Thyroid gland (tissue), 4 donors: ENCODE results near the gene TMEM154.

Source experiments
- POLR2A ChIP-seq, 2 donors: fragments of 450-650 bp; IDR thresholded peaks; one replicate each; pipeline ENCODE4 v1.6.1; 2017; ENCODE audit warnings: antibody characterized with exemption in 2 of 2, mild to moderate bottlenecking in 2 of 2, moderate library complexity in 1 of 2
- TF ChIP-seq, protein P1 (sequence below), 6 experiments: fragments of 200-600 bp in 3 of 6; fragments of 450-650 bp in 3 of 6; sonication (generic) in 3 of 6; IDR thresholded peaks; one replicate each; pipeline ENCODE4 v1.5.1; 2016 to 2019; ENCODE audit warnings: antibody characterized with exemption in 6 of 6, mild to moderate bottlenecking in 2 of 6, inconsistent platforms in 1 of 6, moderate library complexity in 1 of 6

DNA sequence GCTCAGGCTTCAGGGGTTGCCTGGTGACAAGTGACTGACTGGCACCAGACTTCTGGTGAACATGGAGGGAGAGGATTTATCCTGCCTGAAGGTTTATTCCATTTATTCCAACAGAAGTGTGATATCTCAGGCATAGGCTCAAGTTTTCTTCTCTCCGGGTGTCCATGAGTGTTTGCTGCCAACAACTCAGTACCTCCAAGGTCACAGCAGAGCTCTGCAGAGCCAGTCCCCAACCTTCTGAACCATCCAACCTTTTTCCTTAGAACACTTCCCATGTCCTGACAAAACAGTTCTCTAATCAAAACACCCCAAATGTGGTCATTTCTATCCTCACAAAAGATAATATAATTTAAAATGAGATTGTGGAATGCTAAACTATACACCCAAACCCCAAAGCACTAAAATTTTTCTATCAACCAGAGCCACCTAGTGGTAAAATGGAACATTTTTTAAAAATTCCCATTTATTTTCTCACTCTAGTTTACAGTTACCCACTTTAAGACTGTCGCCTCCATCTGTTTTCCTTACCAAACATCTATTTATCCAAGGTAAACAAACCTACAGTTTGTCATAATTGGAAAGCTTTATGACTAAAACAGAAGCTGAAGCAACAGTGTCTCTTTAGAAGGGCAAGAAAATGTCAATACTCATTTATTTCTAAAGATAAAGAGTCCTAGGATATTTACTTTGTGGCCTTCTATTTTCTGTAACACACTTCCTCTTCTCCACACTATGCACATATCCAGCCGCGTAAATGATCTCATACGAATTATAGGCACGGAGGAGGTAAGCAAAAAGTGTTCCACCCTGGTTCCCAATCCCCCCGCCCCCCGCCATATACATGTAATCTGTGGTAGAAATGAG lies 39.5 kb downstream of the TMEM154 start:
- TF ChIP-seq POLR2A (IDR thresholded peaks at IDR 0.05) = no peak
- TF ChIP-seq, protein P1, sequence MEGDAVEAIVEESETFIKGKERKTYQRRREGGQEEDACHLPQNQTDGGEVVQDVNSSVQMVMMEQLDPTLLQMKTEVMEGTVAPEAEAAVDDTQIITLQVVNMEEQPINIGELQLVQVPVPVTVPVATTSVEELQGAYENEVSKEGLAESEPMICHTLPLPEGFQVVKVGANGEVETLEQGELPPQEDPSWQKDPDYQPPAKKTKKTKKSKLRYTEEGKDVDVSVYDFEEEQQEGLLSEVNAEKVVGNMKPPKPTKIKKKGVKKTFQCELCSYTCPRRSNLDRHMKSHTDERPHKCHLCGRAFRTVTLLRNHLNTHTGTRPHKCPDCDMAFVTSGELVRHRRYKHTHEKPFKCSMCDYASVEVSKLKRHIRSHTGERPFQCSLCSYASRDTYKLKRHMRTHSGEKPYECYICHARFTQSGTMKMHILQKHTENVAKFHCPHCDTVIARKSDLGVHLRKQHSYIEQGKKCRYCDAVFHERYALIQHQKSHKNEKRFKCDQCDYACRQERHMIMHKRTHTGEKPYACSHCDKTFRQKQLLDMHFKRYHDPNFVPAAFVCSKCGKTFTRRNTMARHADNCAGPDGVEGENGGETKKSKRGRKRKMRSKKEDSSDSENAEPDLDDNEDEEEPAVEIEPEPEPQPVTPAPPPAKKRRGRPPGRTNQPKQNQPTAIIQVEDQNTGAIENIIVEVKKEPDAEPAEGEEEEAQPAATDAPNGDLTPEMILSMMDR (IDR thresholded peaks at IDR 0.05) = peak in 5 of 6 experiments; percentile 18 to 72 (median 58)
